GM12872 (cell line): ENCODE measurements around the gene FOXP1.

Source experiments
- TF ChIP-seq, protein P1 (sequence below): IDR thresholded peaks from 3 replicates; pipeline ENCODE4 v1.5.1; 2011; ENCODE audit warnings: low read depth, mild to moderate bottlenecking, low read length, moderate library complexity; ENCODE audit not compliant: insufficient read depth

Gene FOXP1

DNA sequence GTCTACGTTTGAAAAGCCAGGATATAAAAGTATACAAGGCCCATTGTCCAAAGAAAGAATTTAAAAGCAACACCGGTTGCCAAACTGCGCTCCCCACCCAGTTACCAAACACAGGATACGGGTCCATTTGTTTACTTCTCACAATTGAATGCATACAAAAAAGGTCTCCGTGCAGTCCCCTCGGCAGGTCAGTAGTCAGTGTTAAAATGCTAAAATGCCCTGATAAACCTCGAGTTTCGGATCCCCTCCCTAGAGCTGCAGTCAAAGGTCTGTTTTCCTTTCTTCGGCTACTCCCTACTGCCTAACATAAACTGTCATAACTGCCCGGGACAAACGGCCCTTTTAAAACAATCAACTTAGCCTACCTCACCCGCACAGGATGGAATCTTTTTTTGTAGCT, 534.6 kb downstream of the FOXP1 start:
- TF ChIP-seq, protein P1, sequence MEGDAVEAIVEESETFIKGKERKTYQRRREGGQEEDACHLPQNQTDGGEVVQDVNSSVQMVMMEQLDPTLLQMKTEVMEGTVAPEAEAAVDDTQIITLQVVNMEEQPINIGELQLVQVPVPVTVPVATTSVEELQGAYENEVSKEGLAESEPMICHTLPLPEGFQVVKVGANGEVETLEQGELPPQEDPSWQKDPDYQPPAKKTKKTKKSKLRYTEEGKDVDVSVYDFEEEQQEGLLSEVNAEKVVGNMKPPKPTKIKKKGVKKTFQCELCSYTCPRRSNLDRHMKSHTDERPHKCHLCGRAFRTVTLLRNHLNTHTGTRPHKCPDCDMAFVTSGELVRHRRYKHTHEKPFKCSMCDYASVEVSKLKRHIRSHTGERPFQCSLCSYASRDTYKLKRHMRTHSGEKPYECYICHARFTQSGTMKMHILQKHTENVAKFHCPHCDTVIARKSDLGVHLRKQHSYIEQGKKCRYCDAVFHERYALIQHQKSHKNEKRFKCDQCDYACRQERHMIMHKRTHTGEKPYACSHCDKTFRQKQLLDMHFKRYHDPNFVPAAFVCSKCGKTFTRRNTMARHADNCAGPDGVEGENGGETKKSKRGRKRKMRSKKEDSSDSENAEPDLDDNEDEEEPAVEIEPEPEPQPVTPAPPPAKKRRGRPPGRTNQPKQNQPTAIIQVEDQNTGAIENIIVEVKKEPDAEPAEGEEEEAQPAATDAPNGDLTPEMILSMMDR = no peak

DNA sequence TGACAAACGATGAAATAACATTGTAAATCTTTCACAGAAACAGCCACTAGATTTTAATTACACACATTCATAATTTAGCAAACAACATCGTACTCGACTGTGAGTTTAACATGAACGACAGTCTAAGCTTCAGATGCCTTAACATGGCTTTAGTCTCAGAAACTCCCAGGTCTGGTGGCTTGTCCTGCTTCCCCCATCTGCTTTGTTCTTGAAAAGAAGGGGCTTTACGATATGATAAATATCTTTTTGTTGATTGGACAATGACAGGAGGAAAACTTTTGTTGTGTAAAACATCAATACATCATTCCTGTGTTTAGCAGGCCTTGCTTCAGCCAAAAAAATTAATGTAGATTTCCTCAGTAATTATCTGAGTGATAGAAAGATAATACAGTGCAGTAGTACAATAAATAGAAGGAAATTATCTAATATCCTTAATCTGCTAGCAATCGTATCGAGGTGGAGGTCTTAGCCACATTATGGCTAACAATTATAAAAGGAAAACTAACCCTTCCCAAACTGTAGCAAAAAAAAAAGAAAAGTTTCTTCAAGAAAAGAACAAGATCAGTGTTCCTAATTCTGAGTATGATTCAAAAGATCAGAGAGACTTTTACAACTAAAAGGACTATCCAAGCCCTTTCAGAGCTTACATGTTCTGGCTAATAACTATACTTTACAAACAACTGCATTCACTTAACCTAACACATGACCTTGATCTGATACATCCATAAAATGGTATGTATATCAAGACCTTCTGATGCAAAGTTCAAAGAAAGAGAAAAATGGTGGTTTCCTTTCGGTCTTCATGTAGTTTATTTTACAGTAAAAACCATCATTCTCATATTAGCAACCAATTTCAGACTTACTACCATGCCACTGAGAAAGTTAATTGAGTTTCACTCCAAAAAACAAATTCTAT, 535.7 kb downstream of the FOXP1 start:
- TF ChIP-seq, protein P1 = no peak

DNA sequence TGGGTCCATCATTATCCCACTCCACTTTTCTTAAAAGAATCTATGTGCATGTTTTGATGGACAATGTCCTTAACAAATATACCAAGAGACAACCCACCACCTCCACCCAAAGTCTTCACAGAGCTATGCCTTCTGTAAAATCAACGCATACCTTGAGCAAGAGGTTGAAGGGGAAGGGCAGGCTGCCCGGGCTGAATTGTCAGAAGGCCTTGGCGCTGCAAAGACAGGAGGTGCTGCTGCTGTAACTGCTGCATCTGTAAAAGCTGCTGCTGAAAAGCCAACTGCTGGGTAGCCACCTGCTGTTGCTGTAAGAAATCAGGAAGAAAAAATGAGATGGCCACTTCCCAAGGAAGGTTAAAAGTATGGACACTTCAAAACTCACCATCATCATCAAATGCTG, 536.7 kb downstream of the FOXP1 start:
- TF ChIP-seq, protein P1 = no peak

DNA sequence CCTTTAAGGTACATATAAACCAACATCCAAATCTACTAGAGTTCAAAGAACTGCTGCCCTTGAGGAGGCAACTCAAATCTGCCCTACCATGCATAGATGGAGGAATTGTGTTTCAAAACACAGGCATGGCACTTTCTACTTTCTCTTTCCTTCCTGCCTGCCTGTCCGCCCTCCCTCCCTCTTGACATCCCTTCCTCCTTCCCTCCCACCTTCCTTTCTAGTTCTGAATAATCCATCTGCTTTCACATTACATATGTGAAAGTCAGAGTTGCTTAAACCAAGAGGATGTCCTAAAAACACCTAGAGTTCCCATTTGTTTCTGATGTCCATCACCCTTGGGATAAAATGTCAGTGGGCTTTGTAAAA, 537.6 kb downstream of the FOXP1 start:
- TF ChIP-seq, protein P1 = no peak

DNA sequence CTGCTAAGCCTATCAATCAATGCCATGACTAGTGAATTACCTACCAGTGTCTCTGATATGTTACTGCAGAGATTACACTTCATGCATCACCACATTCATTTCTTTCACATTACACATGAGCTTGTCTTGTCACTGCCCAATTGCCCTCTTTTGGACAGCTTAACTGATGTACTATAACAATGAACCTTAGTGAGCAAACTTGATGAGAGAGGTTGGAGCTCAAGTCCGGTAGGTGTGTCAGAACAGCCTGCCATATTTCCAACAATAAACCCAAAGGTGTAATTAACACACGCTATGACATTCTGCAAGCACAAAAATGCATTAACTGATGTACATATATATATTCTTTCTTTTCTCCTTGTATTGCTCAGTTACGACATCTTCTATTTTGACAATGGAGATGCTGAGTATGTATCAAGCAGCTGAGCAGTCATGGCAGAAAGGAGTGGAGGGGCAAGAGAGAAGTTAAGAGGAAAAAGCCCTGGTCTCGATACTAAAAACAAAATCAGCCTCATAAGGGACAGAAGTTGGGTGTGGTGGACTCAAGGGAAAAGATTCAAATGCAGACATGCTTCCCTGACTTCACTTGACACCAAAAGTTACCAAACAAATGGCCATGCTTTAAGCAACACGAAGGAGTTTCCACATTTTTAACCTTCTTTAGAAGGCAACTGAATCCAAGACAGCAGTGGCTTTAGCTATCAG, 538.2 kb downstream of the FOXP1 start:
- TF ChIP-seq, protein P1 = no peak

DNA sequence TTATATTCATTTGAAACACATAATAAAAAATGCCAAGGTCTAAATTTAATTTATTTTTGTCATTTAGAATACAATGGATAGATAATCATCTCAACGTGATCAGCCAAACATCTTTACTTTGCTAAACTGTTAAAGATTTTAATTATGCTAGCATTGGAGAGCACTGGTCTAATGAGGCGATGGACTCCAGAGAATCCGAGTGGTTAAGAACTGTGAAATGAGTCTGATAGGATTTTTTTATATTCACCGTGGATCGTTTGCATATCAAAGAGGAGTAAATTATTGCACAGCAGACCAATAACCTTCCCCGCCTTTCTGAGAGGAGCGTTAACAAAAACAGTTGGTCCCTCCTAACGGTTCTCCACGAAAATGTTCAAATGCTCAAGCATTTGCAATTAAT, 540.8 kb downstream of the FOXP1 start:
- TF ChIP-seq, protein P1 = no peak

DNA sequence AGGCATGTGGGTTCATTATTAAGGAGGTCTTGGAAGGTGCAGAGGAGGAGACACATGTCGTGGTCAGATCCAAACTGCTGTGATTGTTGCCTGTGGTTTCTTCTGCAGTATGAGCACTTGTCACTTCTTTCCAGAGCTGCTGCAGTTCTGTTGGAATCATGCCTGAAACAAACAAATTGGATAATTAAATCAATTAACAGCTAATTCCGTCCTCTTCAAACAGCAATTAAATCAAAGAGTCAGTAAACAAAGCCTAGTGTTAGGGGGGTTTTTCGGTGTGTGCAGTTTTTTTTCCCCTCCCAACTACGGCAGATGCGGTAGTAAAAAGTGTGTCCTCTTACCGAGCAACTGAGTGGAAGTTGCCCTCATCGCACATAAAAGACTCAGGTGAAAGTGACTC, 542.2 kb downstream of the FOXP1 start:
- TF ChIP-seq, protein P1 = no peak
